Loucy (cell line): ENCODE results near the gene FSTL4.

ENCODE experiments used
- H2AFZ ChIP-seq: fragments of 200-600 bp; sonication (generic); 2 replicates; pipeline ENCODE4 v1.6.0; 2016; ENCODE audit warnings: antibody characterized with exemption, mild to moderate bottlenecking, low read length, moderate library complexity
- H3F3A ChIP-seq: fragments of 200-600 bp; 2 replicates; pipeline ENCODE4 v1.6.0; 2016; ENCODE audit warnings: antibody characterized with exemption, low read depth, mild to moderate bottlenecking
- H3K27me3 ChIP-seq: fragments of 200-600 bp; sonication (generic); 2 replicates; pipeline ENCODE4 v1.6.1; 2014; ENCODE audit warnings: low read length, mild to moderate bottlenecking; ENCODE audit not compliant: insufficient read depth, poor library complexity, severe bottlenecking
- H3K36me3 ChIP-seq: fragments of 200-600 bp; sonication (generic); 2 replicates; pipeline ENCODE4 v1.6.1; 2016; ENCODE audit warnings: low read length; ENCODE audit not compliant: insufficient read depth
- H3K4me1 ChIP-seq: fragments of 200-600 bp; sonication (generic); 2 replicates; pipeline ENCODE4 v1.5.1; 2014; ENCODE audit warnings: low read length, mild to moderate bottlenecking; ENCODE audit not compliant: insufficient read depth, poor library complexity, severe bottlenecking
- H3K4me2 ChIP-seq: fragments of 200-600 bp; sonication (generic); 2 replicates; pipeline ENCODE4 v1.6.0; 2014; ENCODE audit warnings: antibody characterized with exemption, low read length, low read depth, mild to moderate bottlenecking; ENCODE audit not compliant: poor library complexity, severe bottlenecking
- H3K4me3 ChIP-seq: fragments of 200-600 bp; sonication (generic); 2 replicates; pipeline ENCODE4 v1.5.1; 2014; ENCODE audit warnings: low read length, mild to moderate bottlenecking, mixed read lengths; ENCODE audit not compliant: poor library complexity, severe bottlenecking
- H3K79me2 ChIP-seq: fragments of 200-600 bp; sonication (generic); 2 replicates; pipeline ENCODE4 v1.6.1; 2014; ENCODE audit warnings: low read length; ENCODE audit not compliant: insufficient read depth
- H3K9ac ChIP-seq: fragments of 200-600 bp; sonication (generic); 2 replicates; pipeline ENCODE4 v1.6.0; 2014; ENCODE audit warnings: mild to moderate bottlenecking, low read depth, low read length, moderate library complexity; ENCODE audit not compliant: poor library complexity, severe bottlenecking
- H3K9me2 ChIP-seq: fragments of 200-600 bp; sonication (generic); replicated peaks from 2 replicates; pipeline ENCODE4 v1.6.1; 2016; ENCODE audit warnings: low read depth, low read length, mixed read lengths
- H3K9me3 ChIP-seq: fragments of 200-600 bp; sonication (generic); 2 replicates; pipeline ENCODE4 v1.6.1; 2014; ENCODE audit warnings: mild to moderate bottlenecking, antibody characterized with exemption, low read length, low read depth; ENCODE audit not compliant: insufficient read depth
- H4K20me1 ChIP-seq: fragments of 200-600 bp; sonication (generic); 2 replicates; pipeline ENCODE4 v1.6.0; 2014; ENCODE audit warnings: antibody characterized with exemption, low read length, mild to moderate bottlenecking; ENCODE audit not compliant: insufficient read depth, poor library complexity, severe bottlenecking
- EZH2phosphoT487 ChIP-seq: fragments of 200-600 bp; IDR thresholded peaks from 2 replicates; pipeline ENCODE4 v1.6.1; 2018; ENCODE audit warnings: antibody characterized with exemption, mild to moderate bottlenecking, moderate library complexity, borderline replicate concordance
- TF ChIP-seq, protein P1 (sequence below): fragments of 200-600 bp; sonication (generic); conservative IDR thresholded peaks from 2 replicates; pipeline ENCODE4 v1.5.1; 2014; ENCODE audit warnings: mild to moderate bottlenecking, antibody characterized with exemption, low read length

The FSTL4 gene

DNA sequence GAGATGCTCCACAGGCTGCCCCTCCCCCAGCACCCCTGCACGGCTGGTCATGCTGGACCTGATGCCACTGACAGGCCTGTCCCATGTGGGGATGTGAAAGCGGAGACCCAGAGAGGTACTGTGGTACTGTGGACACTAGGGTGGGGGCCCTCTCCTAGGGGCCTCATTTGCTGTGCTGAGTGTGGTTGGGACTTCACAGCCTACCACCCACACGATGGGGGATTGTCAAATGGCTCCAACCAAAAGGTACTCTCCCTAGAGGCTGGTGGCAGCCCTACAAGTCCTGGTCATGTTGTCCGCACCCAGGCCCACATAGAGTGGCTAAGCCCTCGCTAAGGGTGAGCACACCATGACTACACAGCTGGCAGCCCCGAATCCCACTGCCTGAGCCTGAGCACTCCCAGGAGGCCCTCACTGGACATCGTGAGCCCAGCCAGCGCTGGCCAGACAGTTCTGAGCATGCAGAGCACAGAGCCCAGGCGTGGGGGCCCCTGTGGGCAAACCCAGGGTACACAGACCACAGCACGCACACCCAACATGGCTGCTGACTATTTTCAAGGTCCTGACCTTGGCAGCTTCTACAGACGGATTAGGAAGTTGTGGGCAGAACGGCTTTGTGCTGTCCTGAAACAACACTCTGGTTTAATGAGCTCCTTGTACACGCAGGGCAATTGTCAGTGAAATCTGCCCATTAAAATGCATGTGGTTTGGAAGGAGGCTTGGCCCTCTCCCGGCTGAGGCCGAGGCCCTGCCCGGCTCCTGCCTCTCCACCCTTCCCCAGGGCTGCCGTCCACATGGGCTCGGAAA is 346.4 kb downstream of the FSTL4 start:
- Histone ChIP-seq H3K27me3 (no peaks in the 10 kb centered on the region), H3K9me3 (no peaks in the 10 kb centered on the region), H3K36me3 (no peaks in the 10 kb centered on the region), H4K20me1 (no peaks in the 10 kb centered on the region), H3K4me3 (no peak overlapping the region), H3K79me2 (no peaks in the 10 kb centered on the region), H3K9ac (no peak overlapping the region), H3K4me2 (no peak overlapping the region), H3F3A (no peaks in the 10 kb centered on the region), H3K9me2 (no peaks in the 10 kb centered on the region), H3K4me1 (peaks cover 5% of the 10 kb centered on the region), H2AFZ (no peak overlapping the region)
- no peak for TF ChIP-seq EZH2phosphoT487
- TF ChIP-seq, protein P1, sequence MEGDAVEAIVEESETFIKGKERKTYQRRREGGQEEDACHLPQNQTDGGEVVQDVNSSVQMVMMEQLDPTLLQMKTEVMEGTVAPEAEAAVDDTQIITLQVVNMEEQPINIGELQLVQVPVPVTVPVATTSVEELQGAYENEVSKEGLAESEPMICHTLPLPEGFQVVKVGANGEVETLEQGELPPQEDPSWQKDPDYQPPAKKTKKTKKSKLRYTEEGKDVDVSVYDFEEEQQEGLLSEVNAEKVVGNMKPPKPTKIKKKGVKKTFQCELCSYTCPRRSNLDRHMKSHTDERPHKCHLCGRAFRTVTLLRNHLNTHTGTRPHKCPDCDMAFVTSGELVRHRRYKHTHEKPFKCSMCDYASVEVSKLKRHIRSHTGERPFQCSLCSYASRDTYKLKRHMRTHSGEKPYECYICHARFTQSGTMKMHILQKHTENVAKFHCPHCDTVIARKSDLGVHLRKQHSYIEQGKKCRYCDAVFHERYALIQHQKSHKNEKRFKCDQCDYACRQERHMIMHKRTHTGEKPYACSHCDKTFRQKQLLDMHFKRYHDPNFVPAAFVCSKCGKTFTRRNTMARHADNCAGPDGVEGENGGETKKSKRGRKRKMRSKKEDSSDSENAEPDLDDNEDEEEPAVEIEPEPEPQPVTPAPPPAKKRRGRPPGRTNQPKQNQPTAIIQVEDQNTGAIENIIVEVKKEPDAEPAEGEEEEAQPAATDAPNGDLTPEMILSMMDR, result no peak

DNA sequence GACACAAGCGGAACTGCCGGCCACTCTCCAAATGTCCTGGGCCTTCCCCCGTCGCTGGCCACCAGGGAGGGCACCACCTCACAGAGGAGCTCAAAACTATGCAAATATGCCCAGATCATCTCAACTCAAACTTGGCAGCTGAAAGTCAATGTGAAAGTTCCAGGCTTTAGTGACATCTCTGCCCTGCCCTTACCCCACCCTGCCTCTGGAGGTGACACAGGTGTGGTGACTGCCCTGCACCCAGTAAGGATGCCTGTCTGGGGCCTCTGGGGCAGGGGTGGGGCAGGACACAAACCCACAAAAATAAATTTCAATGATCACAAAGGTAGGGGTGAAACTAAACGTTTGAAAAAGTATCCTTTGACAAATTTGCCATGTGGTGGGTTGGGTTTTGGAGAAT is 347.1 kb downstream of the FSTL4 start:
- Histone ChIP-seq H3F3A (no peaks in the 10 kb centered on the region), H3K79me2 (no peaks in the 10 kb centered on the region), H3K4me1 (peaks cover 3% of the 10 kb centered on the region), H3K4me3 (no peak overlapping the region), H3K27me3 (no peaks in the 10 kb centered on the region), H3K36me3 (no peaks in the 10 kb centered on the region), H3K4me2 (no peak overlapping the region), H2AFZ (no peak overlapping the region), H4K20me1 (no peaks in the 10 kb centered on the region), H3K9me2 (no peaks in the 10 kb centered on the region), H3K9ac (no peak overlapping the region), H3K9me3 (no peaks in the 10 kb centered on the region)
- TF ChIP-seq, protein P1, result no peak
- no peak for TF ChIP-seq EZH2phosphoT487

DNA sequence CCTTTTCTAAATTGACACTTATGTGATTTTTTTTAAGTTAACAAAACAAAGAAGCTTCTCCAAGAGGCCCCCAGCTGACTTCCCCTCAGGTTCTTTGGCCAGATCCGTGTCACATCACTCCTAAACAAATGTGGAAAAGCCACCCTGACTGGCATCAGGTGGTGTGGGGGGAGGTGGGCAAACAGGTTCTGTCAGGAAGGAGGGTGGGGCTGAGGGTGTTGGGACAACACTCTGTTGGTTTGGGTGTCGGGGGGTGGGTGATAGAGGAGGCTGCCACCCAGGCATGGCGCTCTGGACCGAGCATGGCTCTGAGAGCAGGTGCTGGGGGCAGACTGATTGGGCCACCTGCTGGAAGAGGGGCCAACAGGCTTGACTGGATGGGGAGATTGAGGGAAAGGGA is 349.7 kb downstream of the FSTL4 start:
- Histone ChIP-seq H3K27me3 (no peaks in the 10 kb centered on the region), H3K36me3 (no peaks in the 10 kb centered on the region), H3K4me1 (peaks cover 22% of the 10 kb centered on the region), H3K9me3 (no peaks in the 10 kb centered on the region), H3K4me2 (no peak overlapping the region), H3F3A (no peaks in the 10 kb centered on the region), H3K79me2 (no peaks in the 10 kb centered on the region), H3K9ac (no peak overlapping the region), H2AFZ (no peak overlapping the region), H3K4me3 (no peak overlapping the region), H4K20me1 (no peaks in the 10 kb centered on the region), H3K9me2 (no peaks in the 10 kb centered on the region)
- no peak for TF ChIP-seq EZH2phosphoT487
- TF ChIP-seq, protein P1, result no peak
